K562 (cell line): Measurements from ENCODE around the gene HSPA4L. TPM values are rescaled to one million over a fixed set of nuclear protein-coding genes. Genes with fewer than 3 reads are reported as not detected.

Experiments used
- ARHGAP35 ChIP-seq: fragments of 450-650 bp; IDR thresholded peaks from 2 replicates; pipeline ENCODE4 v1.6.1; 2018; ENCODE audit not compliant: partially characterized antibody
- BACH1 ChIP-seq: fragments of 200-800 bp; sonication (Bioruptor generic); IDR thresholded peaks from 2 replicates; pipeline ENCODE4 v1.6.1; 2016; ENCODE audit warnings: missing genetic modification characterization, missing compliant biosample characterization
- CHAMP1 ChIP-seq: fragments of 450-650 bp; IDR thresholded peaks from 2 replicates; pipeline ENCODE4 v1.6.1; 2016; ENCODE audit warnings: mild to moderate bottlenecking
- GATA2 ChIP-seq: sonication (generic); formaldehyde crosslinking; IDR thresholded peaks from 2 replicates; pipeline ENCODE4 v1.4.0; 2020; ENCODE audit warnings: mild to moderate bottlenecking, missing genetic modification reagents
- GTF2B ChIP-seq: IDR thresholded peaks from 2 replicates; pipeline ENCODE4 v1.6.1; 2011; ENCODE audit not compliant: insufficient read length; ENCODE audit errors: extremely low read depth
- HDAC8 ChIP-seq: fragments of 450-650 bp; IDR thresholded peaks from 2 replicates; pipeline ENCODE4 v1.6.1; 2016; ENCODE audit warnings: mild to moderate bottlenecking, missing genetic modification characterization, moderate library complexity, missing compliant biosample characterization
- HLTF ChIP-seq: fragments of 450-650 bp; IDR thresholded peaks from 2 replicates; pipeline ENCODE4 v1.6.1; 2016
- HMBOX1 ChIP-seq: sonication (generic); IDR thresholded peaks from 2 replicates; pipeline ENCODE4 v1.6.1; 2016
- HOXB6 ChIP-seq: fragments of 250-450 bp; sonication (Bioruptor Pico); IDR thresholded peaks from 2 replicates; pipeline ENCODE4 v1.5.1; 2022; ENCODE audit warnings: mild to moderate bottlenecking, borderline replicate concordance
- KLF13 ChIP-seq: fragments of 450-650 bp; IDR thresholded peaks from 2 replicates; pipeline ENCODE4 v1.6.1; 2016; ENCODE audit warnings: missing genetic modification characterization, low read depth, mild to moderate bottlenecking, missing compliant biosample characterization, moderate library complexity, borderline replicate concordance
- MCM2 ChIP-seq: fragments of 450-650 bp; IDR thresholded peaks from 2 replicates; pipeline ENCODE4 v1.6.1; 2017; ENCODE audit warnings: low read depth, mild to moderate bottlenecking
- MCM7 ChIP-seq, 2 experiments: fragments of 450-650 bp; IDR thresholded peaks; 2 replicates each; pipeline ENCODE4 v1.6.1; 2016 to 2018
- NR2C2 ChIP-seq, 2 experiments: fragments of 200-800 bp in 1 of 2; sonication (Bioruptor generic) in 1 of 2; sonication (generic) in 1 of 2; formaldehyde crosslinking in 1 of 2; IDR thresholded peaks; 2 replicates each; pipeline versions ENCODE4 v1.6.1 to v1.8.0; 2016 to 2022; ENCODE audit warnings: mild to moderate bottlenecking in 1 of 2, missing compliant biosample characterization in 1 of 2, missing genetic modification characterization in 1 of 2, missing genetic modification reagents in 1 of 2
- TAF1 ChIP-seq: IDR thresholded peaks from 2 replicates; pipeline ENCODE4 v1.6.1; 2011; ENCODE audit warnings: mild to moderate bottlenecking, low read length, moderate library complexity; ENCODE audit not compliant: insufficient read depth, control insufficient read depth, severe bottlenecking; ENCODE audit errors: extremely low read depth
- TAF9B ChIP-seq: fragments of 450-650 bp; IDR thresholded peaks from 2 replicates; pipeline ENCODE4 v1.6.1; 2018; ENCODE audit warnings: mild to moderate bottlenecking; ENCODE audit not compliant: partially characterized antibody
- U2AF2 ChIP-seq: fragments of 200-400 bp; formaldehyde crosslinking; optimal IDR thresholded peaks from 2 replicates; pipeline ENCODE3; 2017; ENCODE audit warnings: low read depth, mild to moderate bottlenecking, low read length
- ZBTB1 ChIP-seq: sonication (generic); formaldehyde crosslinking; IDR thresholded peaks from 2 replicates; pipeline ENCODE4 v1.8.1; 2023; ENCODE audit warnings: missing genetic modification reagents, low read depth, mild to moderate bottlenecking, borderline replicate concordance
- ZNF146 ChIP-seq: IDR thresholded peaks from one replicate; pipeline ENCODE4 v1.6.1; 2018; ENCODE audit warnings: missing compliant biosample characterization; ENCODE audit not compliant: unreplicated experiment
- ZNF24 ChIP-seq: fragments of 450-650 bp; IDR thresholded peaks from 2 replicates; pipeline ENCODE4 v1.6.1; 2016
- ZNF274 ChIP-seq: IDR thresholded peaks from 2 replicates; pipeline ENCODE4 v1.6.1; 2011; ENCODE audit warnings: low read depth, mild to moderate bottlenecking, low read length, moderate library complexity, borderline replicate concordance
- ZNF324 ChIP-seq: fragments of 250-450 bp; sonication (Bioruptor Pico); IDR thresholded peaks from 2 replicates; pipeline ENCODE4 v1.4.0; 2020; ENCODE audit warnings: mild to moderate bottlenecking
- ZNF431 ChIP-seq: sonication (generic); formaldehyde crosslinking; IDR thresholded peaks from 2 replicates; pipeline ENCODE4 v1.8.0; 2022; ENCODE audit warnings: mild to moderate bottlenecking, missing genetic modification reagents
- polyA plus RNA-seq, 8 experiments: library from polyadenylated mRNA; depleted of rRNA in 4 of 8; stranded (reverse) in 5 of 8; unstranded in 3 of 8; fragments of >200 nt; fragmentation: Nextera tagmentation in 2 of 8; fragmentation: Illumina TruSeq in 1 of 8; extraction: Ambion mirVana in 2 of 8; extraction: Trizol in 1 of 8; gene quantifications; 2 replicates each; pipeline versions ENCODE4 v1.2.1 to v1.2.3, GENCODE V29; 2011 to 2014; ENCODE audit warnings: inconsistent platforms in 1 of 8, missing spikeins in 1 of 8
- total RNA-seq, 7 experiments: library from RNA; depleted of rRNA in 6 of 7; stranded (reverse); fragments of >200 nt in 6 of 7; fragmentation: Illumina TruSeq in 2 of 7; extraction: Trizol in 2 of 7; gene quantifications; 2 replicates each; pipeline versions ENCODE4 v1.2.1 to v1.2.3, GENCODE V29; 2011 to 2021; ENCODE audit warnings: low replicate concordance in 1 of 7
- TF ChIP-seq, protein P1 (sequence below): sonication (generic); formaldehyde crosslinking; IDR thresholded peaks from 2 replicates; pipeline ENCODE4 v1.8.1; 2023; ENCODE audit warnings: mild to moderate bottlenecking, missing genetic modification reagents

HSPA4L gene
- total and polyA plus RNA-seq, 9 of the 15 experiments (the other 6 are each of a cell fraction or from before 2014, with no cell fraction given), result 12.3 to 37.0 (median 21.7) TPM

DNA sequence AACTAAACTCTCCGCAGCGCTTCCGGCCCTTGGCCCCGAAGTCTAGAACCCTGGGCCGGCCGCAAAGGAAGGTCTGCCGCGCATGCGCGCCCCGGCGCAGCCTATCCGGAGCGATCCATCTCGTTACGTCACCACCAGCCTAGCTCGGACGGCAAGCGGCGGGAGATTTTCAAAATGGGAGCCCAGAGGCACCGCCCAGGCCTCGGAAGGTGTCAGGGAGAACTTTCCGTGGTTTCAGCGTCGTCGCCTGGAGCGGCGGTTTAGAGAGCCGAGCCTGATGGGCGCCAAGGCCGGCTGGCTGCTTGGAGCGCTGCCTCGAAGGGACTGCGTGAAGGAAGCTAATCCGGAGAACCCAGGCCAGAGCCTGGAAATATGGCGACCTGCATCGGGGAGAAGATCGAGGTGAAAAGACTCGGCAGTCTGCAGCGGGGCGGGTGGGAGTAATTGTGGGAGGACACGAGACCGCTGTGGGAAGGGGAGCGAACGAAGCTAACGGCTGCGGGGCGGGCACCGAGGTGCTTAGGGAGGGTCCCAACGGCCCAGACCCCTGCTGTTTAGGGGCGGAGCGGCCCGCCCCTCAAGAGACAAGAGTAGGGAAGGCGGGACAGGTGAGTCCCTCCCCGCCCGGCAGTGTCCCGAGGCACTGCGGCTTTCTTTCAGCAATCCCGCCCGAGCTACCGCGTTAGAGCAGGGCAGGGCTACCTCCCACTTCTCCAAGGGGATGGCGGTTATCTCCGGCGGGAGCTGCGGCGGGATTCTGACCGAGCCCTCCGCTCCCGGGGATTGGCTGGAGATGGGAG lies 98.8 kb downstream of the HSPA4L start, which contains the start of gene PLK4 (continued):
- TF ChIP-seq ZNF274 (no peak), ZBTB1 (CRISPR knock-in tag) (peak; percentile 66; the same call in 1 of the 2 replicates), HMBOX1 (no peak), TAF1 (peak; percentile 77), KLF13 (tag) (0 out of 2 replicates have a peak, but pooled peaks have one; percentile 21), MCM7 (IDR thresholded peaks at IDR 0.05) (no peak), ZNF24 (no peak), GATA2 (CRISPR knock-in tag) (no peak), ZNF146 (CRISPR knock-in tag) (no peak), NR2C2 (CRISPR knock-in tag; IDR thresholded peaks at IDR 0.05) (no peak), NR2C2 (tag; IDR thresholded peaks at IDR 0.05) (0 out of 2 replicates have a peak, but pooled peaks have one; percentile 1), HDAC8 (tag) (no peak), ARHGAP35 (no peak), MCM2 (no peak), ZNF324 (no peak), ZNF431 (CRISPR knock-in tag) (no peak), CHAMP1 (peak; percentile 77), BACH1 (tag) (no peak), U2AF2 (no peak), TAF9B (peak; percentile 85), HOXB6 (CRISPR knock-in tag) (no peak), GTF2B (peak; percentile 40), HLTF (no peak; the same call in 1 of the 2 replicates)
- TF ChIP-seq, protein P1, sequence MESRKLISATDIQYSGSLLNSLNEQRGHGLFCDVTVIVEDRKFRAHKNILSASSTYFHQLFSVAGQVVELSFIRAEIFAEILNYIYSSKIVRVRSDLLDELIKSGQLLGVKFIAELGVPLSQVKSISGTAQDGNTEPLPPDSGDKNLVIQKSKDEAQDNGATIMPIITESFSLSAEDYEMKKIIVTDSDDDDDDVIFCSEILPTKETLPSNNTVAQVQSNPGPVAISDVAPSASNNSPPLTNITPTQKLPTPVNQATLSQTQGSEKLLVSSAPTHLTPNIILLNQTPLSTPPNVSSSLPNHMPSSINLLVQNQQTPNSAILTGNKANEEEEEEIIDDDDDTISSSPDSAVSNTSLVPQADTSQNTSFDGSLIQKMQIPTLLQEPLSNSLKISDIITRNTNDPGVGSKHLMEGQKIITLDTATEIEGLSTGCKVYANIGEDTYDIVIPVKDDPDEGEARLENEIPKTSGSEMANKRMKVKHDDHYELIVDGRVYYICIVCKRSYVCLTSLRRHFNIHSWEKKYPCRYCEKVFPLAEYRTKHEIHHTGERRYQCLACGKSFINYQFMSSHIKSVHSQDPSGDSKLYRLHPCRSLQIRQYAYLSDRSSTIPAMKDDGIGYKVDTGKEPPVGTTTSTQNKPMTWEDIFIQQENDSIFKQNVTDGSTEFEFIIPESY (CRISPR knock-in tag), result peak; percentile 12; the same call in 1 of the 2 replicates
